ENCODE results near the gene PLIN1.
A peak's percentile ranks its signal among the peaks of the same experiment; 100 is the strongest.
"Not testable (repeated sequence)": the region's sequence is repeated elsewhere in the genome, so short reads cannot be mapped to it uniquely, and the experiment has no call there.

Gene PLIN1

DNA sequence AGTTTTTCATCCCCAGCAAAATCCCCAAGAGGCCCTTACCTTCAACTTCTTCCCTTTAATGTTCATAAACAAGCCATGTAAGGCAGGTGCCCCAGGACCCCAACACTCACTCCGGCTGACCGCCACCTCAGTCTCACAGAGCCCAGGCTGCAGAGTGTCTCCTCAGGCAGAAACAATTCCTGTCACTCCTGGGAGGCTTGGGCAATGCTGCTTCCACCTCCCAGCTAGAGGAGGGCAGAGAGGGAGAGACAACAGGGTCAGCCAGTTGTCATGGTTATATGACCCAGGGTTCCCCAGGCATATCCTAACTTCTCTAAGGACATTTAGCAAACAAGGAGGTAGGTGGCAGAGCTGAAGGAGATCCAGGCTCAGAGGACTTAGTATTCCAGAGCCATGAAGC is at the start of gene PLIN1:
TSS of gene PLIN1 (minus strand) at position 156 of the 400 bp plus-strand sequence. CDS start 1,878 bp downstream, outside the sequence.
- DNase-seq (ENCODE audit: low read depth, low spot score): no peak

- DNase-seq (ENCODE audit: low read depth, low spot score): no peak
Measured at GRCh38 chr15:89728254-89728653, 49.1 kb upstream of the PLIN1 start.

GRCh38 chr15:89725064-89725463 is 45.9 kb upstream of the PLIN1 start:
- DNase-seq (ENCODE audit: low read depth, low spot score): no peak

- DNase-seq (ENCODE audit: low read depth, low spot score): no peak
Measured at GRCh38 chr15:89724621-89725020, 45.5 kb upstream of the PLIN1 start.

- no peak for DNase-seq (ENCODE audit: low read depth, low spot score)
Measured at GRCh38 chr15:89723031-89723430, 43.9 kb upstream of the PLIN1 start.

- no peak for DNase-seq (ENCODE audit: low read depth, low spot score)
Measured at GRCh38 chr15:89714775-89715174, 35.6 kb upstream of the PLIN1 start.

GRCh38 chr15:89707577-89707976 is 28.4 kb upstream of the PLIN1 start:
- no peak for DNase-seq (ENCODE audit: low read depth, low spot score)

DNA sequence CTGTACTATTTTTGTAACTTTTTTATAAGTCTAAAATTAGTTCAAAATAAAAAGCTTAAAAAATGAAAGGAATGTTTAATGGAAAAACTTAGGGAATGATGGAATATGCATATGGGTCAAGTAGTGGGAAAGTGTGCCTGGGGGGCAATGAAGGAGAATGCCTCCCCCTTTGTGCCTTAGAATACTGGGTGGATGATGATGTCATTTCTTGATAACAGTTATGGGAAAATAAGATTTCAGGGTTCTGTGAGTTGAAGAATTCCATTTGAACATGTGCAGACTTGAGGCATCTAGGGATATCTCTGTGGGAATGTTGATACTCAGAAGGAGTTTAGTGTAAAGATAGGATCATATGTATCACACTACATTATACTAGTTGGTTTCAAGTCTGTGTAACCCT is 25.2 kb upstream of the PLIN1 start:
- DNase-seq (ENCODE audit: low read depth, low spot score): no peak

DNA sequence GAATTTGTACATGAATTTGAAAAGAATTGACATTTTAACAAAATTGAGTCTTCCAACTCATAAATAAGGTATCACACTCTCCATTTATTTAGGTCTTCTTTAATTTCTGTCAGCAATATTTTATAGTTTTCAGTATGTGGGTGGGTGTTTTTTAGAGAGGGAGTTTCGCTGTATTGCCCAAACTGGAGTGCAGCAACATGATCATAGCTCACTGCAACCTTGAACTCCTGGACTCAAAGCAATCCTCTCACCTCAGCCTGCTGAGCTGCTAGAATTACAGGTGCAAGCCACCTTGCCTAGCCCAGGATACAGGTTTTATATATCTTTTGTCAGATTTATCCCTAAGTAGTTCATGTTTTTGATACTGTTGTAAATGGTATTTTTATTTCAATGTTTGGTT is 16.0 kb upstream of the PLIN1 start:
- no peak for DNase-seq (ENCODE audit: low read depth, low spot score)

GRCh38 chr15:89693696-89694095 is 14.5 kb upstream of the PLIN1 start:
- no peak for DNase-seq (ENCODE audit: low read depth, low spot score)

DNA sequence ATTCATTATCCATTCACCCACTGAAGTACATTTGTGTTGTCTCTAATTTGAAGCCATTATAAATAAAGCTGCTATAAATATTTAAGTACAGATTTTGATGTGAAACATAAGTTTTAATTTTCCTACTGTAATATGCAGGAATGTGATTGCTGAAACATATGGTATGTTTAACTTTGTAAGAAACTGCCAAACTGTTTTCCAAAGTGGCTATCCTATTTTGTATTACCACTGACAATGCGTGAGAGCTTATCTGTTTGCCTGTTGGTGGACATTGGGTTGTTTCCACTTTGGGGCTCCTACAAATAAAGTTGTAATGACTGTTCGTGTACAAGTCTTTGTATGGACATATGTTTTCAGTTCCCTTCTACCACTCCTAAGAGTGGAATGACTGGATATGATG is 13.9 kb upstream of the PLIN1 start:
- DNase-seq (ENCODE audit: low read depth, low spot score): no peak

DNA sequence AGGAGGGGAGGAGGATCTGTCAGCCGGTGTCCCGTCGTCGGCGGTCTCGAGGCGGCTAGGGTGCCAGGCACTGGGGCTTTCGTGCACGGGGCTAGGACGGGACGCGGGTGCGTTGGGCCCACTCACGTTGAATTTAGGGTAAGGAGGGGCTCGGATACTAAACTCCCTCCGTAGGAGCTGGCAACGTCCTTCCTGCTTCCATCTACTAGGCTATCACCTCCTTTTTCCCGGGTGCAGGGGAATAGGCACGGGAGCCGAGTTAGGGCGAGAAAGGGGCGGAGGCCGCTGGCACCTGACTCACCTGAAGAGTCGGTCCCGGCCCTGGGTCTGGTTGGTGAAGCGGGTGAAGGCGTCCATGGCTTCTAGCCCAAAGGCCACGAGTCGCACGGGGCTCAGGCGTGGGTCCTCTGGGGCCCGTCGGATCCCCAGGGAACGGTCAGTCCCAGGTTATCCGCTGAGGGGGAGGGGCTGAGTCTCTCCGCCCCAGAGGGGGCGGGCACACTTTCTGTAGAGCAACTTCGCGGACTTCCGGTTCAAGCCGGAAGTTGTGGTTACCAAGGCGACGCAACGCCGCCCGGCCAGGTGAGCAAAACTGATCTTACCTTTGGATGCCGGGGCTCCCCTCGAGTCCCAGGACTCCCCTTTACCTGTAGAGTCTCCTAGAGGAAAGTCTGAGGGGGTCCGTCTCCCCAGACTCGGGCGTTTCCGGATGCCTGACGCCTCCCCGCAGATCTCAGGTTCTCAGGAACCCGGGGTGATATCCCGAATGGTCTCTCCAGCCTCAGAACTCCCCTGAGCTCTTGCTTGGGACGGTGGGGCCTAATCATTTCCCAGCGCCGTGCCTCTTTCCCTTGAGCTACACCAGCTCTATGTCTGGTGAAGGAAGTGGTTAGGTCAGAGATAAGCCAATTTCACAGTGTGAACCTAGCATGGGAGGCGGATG is 11.4 kb upstream of the PLIN1 start, which contains the start of the genes PEX11A and WDR93:
TSS of gene PEX11A (minus strand) at position 479 of the 943 bp plus-strand sequence. CDS start at position 357, 122 bp downstream.
TSS of gene WDR93 (plus strand) at position 536 of the 943 bp plus-strand sequence. CDS start 10,936 bp downstream, outside the sequence.
- DNase-seq (ENCODE audit: low read depth, low spot score): peak; percentile 47

GRCh38 chr15:89689930-89690275 is 10.7 kb upstream of the PLIN1 start:
- not testable (repeated sequence) for DNase-seq (ENCODE audit: low read depth, low spot score)

GRCh38 chr15:89686522-89686921 is 7.4 kb upstream of the PLIN1 start:
- no peak for DNase-seq (ENCODE audit: low read depth, low spot score)

- no peak for DNase-seq (ENCODE audit: low read depth, low spot score)
Measured at GRCh38 chr15:89685995-89686394, 6.8 kb upstream of the PLIN1 start.

GRCh38 chr15:89681146-89681545 is 2.0 kb upstream of the PLIN1 start:
- no peak for DNase-seq (ENCODE audit: low read depth, low spot score)

- DNase-seq (ENCODE audit: low read depth, low spot score): no peak
Measured at GRCh38 chr15:89680282-89680873, 1.2 kb upstream of the PLIN1 start.

DNA sequence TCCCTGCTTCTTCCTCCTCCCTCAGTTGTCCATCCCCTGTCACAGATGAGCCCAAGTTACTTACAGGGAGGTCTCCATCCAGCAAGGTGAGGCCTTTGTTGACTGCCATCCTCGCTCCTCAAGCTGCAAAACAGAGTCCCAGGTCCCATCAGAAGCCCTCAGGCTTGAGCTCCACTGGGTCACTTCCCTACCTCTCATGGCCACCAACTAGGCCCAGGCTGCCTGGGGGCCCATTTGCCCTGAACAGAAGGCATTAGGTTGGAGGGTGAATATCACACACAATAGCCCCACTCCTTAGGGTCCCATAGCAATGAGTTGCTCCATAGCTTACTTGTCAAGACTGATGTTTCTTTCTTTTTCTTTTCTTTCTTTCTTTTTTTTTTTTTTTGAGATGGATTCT is 1.8 kb downstream of the PLIN1 start:
- no peak for DNase-seq (ENCODE audit: low read depth, low spot score)

- DNase-seq (ENCODE audit: low read depth, low spot score): no peak
Measured at GRCh38 chr15:89675606-89676005, 3.6 kb downstream of the PLIN1 start.

DNA sequence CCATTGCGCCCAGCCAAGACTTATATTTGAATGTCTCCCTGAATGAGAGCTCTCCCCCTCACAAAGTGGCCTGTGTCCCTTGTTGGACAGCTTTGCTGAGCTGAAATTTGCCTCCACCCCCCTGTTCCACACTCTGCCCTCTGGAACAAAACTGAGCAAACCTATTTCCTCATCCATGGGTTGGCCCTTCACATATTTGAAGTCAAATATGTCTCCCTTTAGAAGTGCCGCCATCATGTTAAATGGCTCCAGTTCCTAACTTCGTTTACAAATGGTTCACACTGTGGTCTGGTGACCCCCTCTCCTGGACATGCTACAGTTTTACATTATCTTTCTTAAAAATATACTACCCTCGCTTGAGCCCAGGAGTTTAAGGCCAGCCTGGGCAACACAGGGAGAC is 4.6 kb downstream of the PLIN1 start:
- no peak for DNase-seq (ENCODE audit: low read depth, low spot score)

DNA sequence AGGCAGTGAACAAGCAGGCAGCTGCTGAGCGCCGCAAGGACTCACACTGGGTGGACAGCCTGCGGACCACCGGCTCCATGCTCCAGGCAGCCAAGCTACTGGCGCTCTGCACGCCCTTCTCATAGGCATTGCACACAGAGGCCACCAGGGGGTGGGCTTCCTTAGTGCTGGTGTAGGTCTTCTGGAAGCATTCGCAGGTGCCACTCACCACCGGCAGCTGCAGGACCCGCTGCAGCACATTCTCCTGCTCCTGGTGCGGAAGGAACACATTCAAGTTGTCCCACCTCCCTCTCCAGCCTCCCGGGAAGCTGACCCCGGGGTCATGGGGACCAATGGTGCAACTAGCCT is 6.0 kb downstream of the PLIN1 start:
- peak; percentile 65 for DNase-seq (ENCODE audit: low read depth, low spot score)

DNA sequence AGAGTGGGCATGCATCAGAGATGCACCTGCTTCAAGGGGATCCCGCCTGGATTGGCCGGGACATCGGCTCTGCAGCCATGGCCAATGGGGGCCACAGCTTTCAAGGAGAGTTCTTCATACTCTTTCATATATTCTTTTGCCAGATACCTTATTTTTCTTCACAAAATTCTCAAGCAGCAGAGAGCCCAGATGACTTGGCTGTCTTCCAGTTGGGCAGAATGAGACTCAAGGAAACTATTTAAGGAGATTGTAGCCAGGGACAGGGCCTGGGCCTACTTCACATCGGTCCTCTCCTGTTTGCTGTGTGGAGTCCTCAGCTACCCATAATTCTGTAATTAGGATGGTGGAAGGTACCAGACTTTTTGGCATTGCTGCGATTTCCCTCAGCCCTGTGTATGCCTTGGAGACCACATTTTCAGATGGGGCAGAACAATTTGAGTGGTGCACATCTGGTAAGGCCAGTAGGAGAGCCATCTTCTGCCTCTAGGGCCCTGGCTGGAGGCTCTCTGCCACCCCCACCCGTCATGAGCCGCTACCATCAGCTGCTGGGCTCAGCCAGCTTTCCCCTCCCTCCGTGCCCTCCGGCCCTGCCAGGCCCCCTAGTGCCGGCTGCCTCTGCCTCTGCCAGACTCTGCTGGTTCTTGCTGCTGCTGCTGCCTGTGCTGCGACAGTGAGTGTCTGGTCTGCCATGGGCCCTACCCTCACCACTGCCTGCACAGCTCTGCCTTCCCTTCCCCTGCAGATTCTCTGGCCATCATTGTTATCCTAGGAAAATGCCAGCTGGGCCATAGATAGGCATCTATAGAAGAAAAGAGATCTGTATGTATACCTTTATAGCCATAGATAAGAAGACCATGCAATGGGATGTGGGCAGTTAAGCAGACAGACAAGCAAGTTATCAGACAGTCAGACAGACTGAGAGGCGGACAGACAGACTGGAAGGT is 6.7 kb downstream of the PLIN1 start:
- DNase-seq (ENCODE audit: low read depth, low spot score): no peak
